HepG2 (cell line): ENCODE measurements around the gene FAM174C. TPM values are rescaled to one million over a fixed set of nuclear protein-coding genes. Genes with fewer than 3 reads are reported as not detected.

ENCODE experiments used
- HNF4A ChIP-seq: sonication (generic); formaldehyde crosslinking; IDR thresholded peaks from 2 replicates; pipeline ENCODE4 v1.4.0; 2020; ENCODE audit warnings: missing genetic modification reagents
- KLF12 ChIP-seq: sonication (generic); formaldehyde crosslinking; IDR thresholded peaks from 2 replicates; pipeline ENCODE4 v1.4.0; 2020; ENCODE audit warnings: missing genetic modification reagents, borderline replicate concordance
- NCOA1 ChIP-seq: sonication (generic); formaldehyde crosslinking; IDR thresholded peaks from 2 replicates; pipeline ENCODE4 v1.9.0; 2021; ENCODE audit warnings: missing genetic modification reagents
- SAFB2 ChIP-seq: sonication (generic); formaldehyde crosslinking; IDR thresholded peaks from 2 replicates; pipeline ENCODE4 v1.5.1; 2020; ENCODE audit warnings: missing genetic modification reagents, low read depth, mild to moderate bottlenecking, borderline replicate concordance
- SMARCE1 ChIP-seq: fragments of 450-650 bp; IDR thresholded peaks from 2 replicates; pipeline ENCODE4 v1.6.1; 2017; ENCODE audit warnings: borderline replicate concordance
- TCF7 ChIP-seq: sonication (generic); IDR thresholded peaks from 2 replicates; pipeline ENCODE4 v1.6.1; 2016; ENCODE audit warnings: antibody characterized with exemption, low read depth
- ZNF30 ChIP-seq: sonication (generic); formaldehyde crosslinking; IDR thresholded peaks from 2 replicates; pipeline ENCODE4 v1.5.0; 2020; ENCODE audit warnings: mild to moderate bottlenecking, missing genetic modification reagents
- ZNF720 ChIP-seq: sonication (generic); formaldehyde crosslinking; IDR thresholded peaks from 2 replicates; pipeline ENCODE4 v1.4.0; 2020; ENCODE audit warnings: missing genetic modification reagents
- polyA plus RNA-seq, 8 experiments: library from polyadenylated mRNA; depleted of rRNA in 3 of 8; stranded (reverse) in 7 of 8; unstranded in 1 of 8; fragments of >200 nt; fragmentation: Illumina TruSeq in 4 of 8; extraction: Trizol in 4 of 8; gene quantifications; 2 replicates each; pipeline versions ENCODE4 v1.2.1 to v1.2.3, GENCODE V29; 2011 to 2016; ENCODE audit warnings: low read depth in 4 of 8, missing spikeins in 1 of 8, mixed read lengths in 1 of 8; ENCODE audit not compliant: insufficient read depth in 1 of 8
- total RNA-seq, 5 experiments: library from RNA; depleted of rRNA; stranded (reverse); fragments of >200 nt; fragmentation: Illumina TruSeq; extraction: Trizol; gene quantifications; 2 replicates each; pipeline ENCODE4 v1.2.3, GENCODE V29; 2016; ENCODE audit warnings: low read depth in 1 of 5
- TF ChIP-seq, protein P1 (sequence below): IDR thresholded peaks from 2 replicates; pipeline ENCODE4 v1.6.1; 2012; ENCODE audit warnings: inconsistent platforms
- TF ChIP-seq, protein P2 (sequence below): sonication (generic); formaldehyde crosslinking; IDR thresholded peaks from 2 replicates; pipeline ENCODE4 v1.8.0; 2022; ENCODE audit warnings: missing genetic modification reagents, mild to moderate bottlenecking, borderline replicate concordance
- TF ChIP-seq, protein P3 (sequence below): sonication (generic); formaldehyde crosslinking; IDR thresholded peaks from 2 replicates; pipeline ENCODE4 v1.4.0; 2020; ENCODE audit warnings: missing genetic modification reagents, borderline replicate concordance
- TF ChIP-seq, protein P4 (sequence below): IDR thresholded peaks from 2 replicates; pipeline ENCODE4 v1.6.1; 2016; ENCODE audit warnings: mild to moderate bottlenecking
- TF ChIP-seq, protein P5 (sequence below): sonication (generic); formaldehyde crosslinking; conservative IDR thresholded peaks from 2 replicates; pipeline ENCODE4 v1.4.0; 2020; ENCODE audit warnings: missing genetic modification reagents
- TF ChIP-seq, protein P6 (sequence below): sonication (generic); formaldehyde crosslinking; IDR thresholded peaks from 2 replicates; pipeline ENCODE4 v1.4.0; 2020; ENCODE audit warnings: missing genetic modification reagents, borderline replicate concordance
- TF ChIP-seq, protein P7 (sequence below): sonication (generic); formaldehyde crosslinking; IDR thresholded peaks from 2 replicates; pipeline ENCODE4 v1.9.0; 2021; ENCODE audit warnings: missing genetic modification reagents, borderline replicate concordance

The FAM174C gene
- total and polyA plus RNA-seq, 2 of the 13 experiments (the other 11 are each of a cell fraction or from before 2014, with no cell fraction given) = 19.5 to 31.3 TPM

DNA sequence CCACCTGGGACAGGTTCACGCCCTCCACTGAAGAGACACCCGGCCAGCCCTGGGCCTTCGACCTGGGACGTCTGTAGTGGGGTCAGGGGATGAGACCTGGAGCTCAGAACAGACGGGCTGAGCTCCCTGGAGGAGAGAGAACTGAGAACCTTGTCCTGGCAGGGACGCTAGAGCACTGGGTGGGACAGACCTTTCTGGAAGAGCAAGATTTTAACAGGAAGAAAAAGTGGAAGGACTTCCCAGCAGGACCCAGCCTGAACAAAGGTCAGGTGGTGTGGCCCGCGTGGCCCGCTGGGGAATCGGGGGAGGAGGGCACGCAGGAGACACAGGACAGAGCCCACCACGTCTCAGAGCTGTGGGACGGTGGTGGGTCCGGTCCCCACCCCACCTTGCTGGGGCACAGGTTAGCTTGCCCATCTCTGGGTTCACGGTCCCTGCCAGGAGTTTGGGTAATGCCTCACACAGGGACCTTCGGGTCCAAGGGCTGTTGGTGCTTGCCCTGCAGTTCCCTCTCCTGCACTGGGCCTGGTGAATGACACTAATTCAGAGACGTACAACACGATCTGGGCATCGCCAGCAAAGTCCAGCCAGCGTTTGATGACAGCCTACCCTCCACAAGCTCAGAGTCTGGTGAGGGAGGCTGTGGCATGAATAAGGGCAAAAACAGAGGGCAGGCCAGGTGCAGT, 9.1 kb downstream of the FAM174C start (continued):
- TF ChIP-seq, protein P1, sequence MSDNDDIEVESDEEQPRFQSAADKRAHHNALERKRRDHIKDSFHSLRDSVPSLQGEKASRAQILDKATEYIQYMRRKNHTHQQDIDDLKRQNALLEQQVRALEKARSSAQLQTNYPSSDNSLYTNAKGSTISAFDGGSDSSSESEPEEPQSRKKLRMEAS = peak; percentile 82
- TF ChIP-seq SAFB2 (CRISPR knock-in tag) (no peak), SMARCE1 (no peak), TCF7 (no peak), ZNF30 (CRISPR knock-in tag) (no peak), HNF4A (CRISPR knock-in tag) (peak; percentile 72), NCOA1 (CRISPR knock-in tag) (no peak), ZNF720 (CRISPR knock-in tag) (no peak), KLF12 (CRISPR knock-in tag) (0 out of 2 replicates have a peak, but pooled peaks have one; percentile 66)
- TF ChIP-seq, protein P2, sequence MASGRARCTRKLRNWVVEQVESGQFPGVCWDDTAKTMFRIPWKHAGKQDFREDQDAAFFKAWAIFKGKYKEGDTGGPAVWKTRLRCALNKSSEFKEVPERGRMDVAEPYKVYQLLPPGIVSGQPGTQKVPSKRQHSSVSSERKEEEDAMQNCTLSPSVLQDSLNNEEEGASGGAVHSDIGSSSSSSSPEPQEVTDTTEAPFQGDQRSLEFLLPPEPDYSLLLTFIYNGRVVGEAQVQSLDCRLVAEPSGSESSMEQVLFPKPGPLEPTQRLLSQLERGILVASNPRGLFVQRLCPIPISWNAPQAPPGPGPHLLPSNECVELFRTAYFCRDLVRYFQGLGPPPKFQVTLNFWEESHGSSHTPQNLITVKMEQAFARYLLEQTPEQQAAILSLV (CRISPR knock-in tag) = no peak
- TF ChIP-seq, protein P3, sequence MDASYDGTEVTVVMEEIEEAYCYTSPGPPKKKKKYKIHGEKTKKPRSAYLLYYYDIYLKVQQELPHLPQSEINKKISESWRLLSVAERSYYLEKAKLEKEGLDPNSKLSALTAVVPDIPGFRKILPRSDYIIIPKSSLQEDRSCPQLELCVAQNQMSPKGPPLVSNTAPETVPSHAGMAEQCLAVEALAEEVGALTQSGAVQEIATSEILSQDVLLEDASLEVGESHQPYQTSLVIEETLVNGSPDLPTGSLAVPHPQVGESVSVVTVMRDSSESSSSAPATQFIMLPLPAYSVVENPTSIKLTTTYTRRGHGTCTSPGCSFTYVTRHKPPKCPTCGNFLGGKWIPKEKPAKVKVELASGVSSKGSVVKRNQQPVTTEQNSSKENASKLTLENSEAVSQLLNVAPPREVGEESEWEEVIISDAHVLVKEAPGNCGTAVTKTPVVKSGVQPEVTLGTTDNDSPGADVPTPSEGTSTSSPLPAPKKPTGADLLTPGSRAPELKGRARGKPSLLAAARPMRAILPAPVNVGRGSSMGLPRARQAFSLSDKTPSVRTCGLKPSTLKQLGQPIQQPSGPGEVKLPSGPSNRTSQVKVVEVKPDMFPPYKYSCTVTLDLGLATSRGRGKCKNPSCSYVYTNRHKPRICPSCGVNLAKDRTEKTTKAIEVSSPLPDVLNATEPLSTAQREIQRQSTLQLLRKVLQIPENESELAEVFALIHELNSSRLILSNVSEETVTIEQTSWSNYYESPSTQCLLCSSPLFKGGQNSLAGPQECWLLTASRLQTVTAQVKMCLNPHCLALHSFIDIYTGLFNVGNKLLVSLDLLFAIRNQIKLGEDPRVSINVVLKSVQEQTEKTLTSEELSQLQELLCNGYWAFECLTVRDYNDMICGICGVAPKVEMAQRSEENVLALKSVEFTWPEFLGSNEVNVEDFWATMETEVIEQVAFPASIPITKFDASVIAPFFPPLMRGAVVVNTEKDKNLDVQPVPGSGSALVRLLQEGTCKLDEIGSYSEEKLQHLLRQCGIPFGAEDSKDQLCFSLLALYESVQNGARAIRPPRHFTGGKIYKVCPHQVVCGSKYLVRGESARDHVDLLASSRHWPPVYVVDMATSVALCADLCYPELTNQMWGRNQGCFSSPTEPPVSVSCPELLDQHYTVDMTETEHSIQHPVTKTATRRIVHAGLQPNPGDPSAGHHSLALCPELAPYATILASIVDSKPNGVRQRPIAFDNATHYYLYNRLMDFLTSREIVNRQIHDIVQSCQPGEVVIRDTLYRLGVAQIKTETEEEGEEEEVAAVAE (CRISPR knock-in tag) = peak; percentile 17; the same call in 1 of the 2 replicates
- TF ChIP-seq, protein P4, sequence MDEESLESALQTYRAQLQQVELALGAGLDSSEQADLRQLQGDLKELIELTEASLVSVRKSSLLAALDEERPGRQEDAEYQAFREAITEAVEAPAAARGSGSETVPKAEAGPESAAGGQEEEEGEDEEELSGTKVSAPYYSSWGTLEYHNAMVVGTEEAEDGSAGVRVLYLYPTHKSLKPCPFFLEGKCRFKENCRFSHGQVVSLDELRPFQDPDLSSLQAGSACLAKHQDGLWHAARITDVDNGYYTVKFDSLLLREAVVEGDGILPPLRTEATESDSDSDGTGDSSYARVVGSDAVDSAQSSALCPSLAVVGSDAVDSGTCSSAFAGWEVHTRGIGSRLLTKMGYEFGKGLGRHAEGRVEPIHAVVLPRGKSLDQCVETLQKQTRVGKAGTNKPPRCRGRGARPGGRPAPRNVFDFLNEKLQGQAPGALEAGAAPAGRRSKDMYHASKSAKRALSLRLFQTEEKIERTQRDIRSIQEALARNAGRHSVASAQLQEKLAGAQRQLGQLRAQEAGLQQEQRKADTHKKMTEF (CRISPR knock-in tag) = peak; percentile 57
- TF ChIP-seq, protein P5, sequence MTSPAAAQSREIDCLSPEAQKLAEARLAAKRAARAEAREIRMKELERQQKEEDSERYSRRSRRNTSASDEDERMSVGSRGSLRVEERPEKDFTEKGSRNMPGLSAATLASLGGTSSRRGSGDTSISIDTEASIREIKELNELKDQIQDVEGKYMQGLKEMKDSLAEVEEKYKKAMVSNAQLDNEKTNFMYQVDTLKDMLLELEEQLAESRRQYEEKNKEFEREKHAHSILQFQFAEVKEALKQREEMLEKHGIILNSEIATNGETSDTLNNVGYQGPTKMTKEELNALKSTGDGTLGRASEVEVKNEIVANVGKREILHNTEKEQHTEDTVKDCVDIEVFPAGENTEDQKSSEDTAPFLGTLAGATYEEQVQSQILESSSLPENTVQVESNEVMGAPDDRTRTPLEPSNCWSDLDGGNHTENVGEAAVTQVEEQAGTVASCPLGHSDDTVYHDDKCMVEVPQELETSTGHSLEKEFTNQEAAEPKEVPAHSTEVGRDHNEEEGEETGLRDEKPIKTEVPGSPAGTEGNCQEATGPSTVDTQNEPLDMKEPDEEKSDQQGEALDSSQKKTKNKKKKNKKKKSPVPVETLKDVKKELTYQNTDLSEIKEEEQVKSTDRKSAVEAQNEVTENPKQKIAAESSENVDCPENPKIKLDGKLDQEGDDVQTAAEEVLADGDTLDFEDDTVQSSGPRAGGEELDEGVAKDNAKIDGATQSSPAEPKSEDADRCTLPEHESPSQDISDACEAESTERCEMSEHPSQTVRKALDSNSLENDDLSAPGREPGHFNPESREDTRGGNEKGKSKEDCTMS (CRISPR knock-in tag) = no peak
- TF ChIP-seq, protein P6, sequence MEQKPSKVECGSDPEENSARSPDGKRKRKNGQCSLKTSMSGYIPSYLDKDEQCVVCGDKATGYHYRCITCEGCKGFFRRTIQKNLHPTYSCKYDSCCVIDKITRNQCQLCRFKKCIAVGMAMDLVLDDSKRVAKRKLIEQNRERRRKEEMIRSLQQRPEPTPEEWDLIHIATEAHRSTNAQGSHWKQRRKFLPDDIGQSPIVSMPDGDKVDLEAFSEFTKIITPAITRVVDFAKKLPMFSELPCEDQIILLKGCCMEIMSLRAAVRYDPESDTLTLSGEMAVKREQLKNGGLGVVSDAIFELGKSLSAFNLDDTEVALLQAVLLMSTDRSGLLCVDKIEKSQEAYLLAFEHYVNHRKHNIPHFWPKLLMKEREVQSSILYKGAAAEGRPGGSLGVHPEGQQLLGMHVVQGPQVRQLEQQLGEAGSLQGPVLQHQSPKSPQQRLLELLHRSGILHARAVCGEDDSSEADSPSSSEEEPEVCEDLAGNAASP (CRISPR knock-in tag) = peak; percentile 30; the same call in 1 of the 2 replicates
- TF ChIP-seq, protein P7, sequence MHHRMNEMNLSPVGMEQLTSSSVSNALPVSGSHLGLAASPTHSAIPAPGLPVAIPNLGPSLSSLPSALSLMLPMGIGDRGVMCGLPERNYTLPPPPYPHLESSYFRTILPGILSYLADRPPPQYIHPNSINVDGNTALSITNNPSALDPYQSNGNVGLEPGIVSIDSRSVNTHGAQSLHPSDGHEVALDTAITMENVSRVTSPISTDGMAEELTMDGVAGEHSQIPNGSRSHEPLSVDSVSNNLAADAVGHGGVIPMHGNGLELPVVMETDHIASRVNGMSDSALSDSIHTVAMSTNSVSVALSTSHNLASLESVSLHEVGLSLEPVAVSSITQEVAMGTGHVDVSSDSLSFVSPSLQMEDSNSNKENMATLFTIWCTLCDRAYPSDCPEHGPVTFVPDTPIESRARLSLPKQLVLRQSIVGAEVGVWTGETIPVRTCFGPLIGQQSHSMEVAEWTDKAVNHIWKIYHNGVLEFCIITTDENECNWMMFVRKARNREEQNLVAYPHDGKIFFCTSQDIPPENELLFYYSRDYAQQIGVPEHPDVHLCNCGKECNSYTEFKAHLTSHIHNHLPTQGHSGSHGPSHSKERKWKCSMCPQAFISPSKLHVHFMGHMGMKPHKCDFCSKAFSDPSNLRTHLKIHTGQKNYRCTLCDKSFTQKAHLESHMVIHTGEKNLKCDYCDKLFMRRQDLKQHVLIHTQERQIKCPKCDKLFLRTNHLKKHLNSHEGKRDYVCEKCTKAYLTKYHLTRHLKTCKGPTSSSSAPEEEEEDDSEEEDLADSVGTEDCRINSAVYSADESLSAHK (CRISPR knock-in tag) = no peak
